Measurements from ENCODE around the gene RORB.

Gene RORB

GRCh38 chr9:74496819-74497747 lies at the start of gene RORB:
RORB (plus strand) TSS chr9:74497335; CDS start chr9:74497977, 642 bp downstream.
- no peaks in the 10 kb centered on the region for H4K20me1 ChIP-seq (ENCODE audit: insufficient read depth, low read length)

DNA sequence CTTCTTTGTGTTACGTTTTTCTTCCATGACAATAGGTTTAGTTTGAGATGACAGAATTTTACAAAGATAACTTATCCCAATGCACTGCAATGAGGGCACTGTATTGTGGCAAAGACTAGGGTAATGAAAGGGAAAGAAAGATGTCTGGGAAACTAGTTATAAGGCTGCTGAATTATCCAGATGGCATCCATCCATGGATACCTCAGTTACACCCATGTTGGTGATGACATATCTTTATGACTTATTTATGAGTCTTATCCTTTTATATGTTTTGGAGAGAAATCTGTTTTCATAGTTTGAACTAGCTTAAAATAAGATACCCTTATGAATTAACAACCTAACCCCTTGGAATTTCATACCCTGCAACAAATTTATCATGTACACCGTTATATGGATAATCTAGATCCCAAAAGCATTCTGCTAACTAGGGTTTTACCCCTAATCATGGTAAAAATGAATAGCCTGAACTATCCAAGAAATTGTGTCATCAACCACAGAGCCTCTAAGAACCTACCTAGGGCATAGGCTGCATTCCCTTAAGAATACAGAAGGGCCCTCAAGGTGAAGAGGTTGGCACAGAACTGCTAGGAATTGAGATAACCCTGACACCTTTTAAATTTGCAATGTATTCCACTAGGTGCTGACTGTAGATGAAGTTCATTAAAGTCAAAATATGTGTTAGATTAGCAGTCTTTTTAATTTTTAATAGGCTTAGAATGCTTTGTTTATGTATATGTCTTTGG lies 49.5 kb upstream of the RORB start:
- Histone ChIP-seq H3F3A (ENCODE audit: insufficient read depth, low read length) (no peaks in the 10 kb centered on the region), H3K9ac (ENCODE audit: low read length) (no peak overlapping the region), H3K4me2 (ENCODE audit: low read depth, low read length) (no peak overlapping the region), H3K27me3 (replicated peaks; ENCODE audit: insufficient read depth, low read length) (no peaks in the 10 kb centered on the region), H3K4me1 (ENCODE audit: low read length) (no peaks in the 10 kb centered on the region), H3K27ac (ENCODE audit: low read length) (no peak overlapping the region), H3K36me3 (replicated peaks; ENCODE audit: insufficient read depth, low read length) (no peaks in the 10 kb centered on the region), H3K79me2 (ENCODE audit: low read length) (no peaks in the 10 kb centered on the region), H2AFZ (ENCODE audit: low read length) (no peak overlapping the region), H4K20me1 (ENCODE audit: insufficient read depth, low read length) (no peaks in the 10 kb centered on the region), H3K9me3 (replicated peaks; ENCODE audit: insufficient read depth, low read length) (no peaks in the 10 kb centered on the region), H3K9me2 (replicated peaks; ENCODE audit: insufficient read depth, low read length) (no peaks in the 10 kb centered on the region), H3K4me3 (ENCODE audit: low read length) (no peak overlapping the region)
- no peak for TF ChIP-seq EZH2phosphoT487 (IDR thresholded peaks at IDR 0.05; ENCODE audit: low read length)
- TF ChIP-seq, protein P1, sequence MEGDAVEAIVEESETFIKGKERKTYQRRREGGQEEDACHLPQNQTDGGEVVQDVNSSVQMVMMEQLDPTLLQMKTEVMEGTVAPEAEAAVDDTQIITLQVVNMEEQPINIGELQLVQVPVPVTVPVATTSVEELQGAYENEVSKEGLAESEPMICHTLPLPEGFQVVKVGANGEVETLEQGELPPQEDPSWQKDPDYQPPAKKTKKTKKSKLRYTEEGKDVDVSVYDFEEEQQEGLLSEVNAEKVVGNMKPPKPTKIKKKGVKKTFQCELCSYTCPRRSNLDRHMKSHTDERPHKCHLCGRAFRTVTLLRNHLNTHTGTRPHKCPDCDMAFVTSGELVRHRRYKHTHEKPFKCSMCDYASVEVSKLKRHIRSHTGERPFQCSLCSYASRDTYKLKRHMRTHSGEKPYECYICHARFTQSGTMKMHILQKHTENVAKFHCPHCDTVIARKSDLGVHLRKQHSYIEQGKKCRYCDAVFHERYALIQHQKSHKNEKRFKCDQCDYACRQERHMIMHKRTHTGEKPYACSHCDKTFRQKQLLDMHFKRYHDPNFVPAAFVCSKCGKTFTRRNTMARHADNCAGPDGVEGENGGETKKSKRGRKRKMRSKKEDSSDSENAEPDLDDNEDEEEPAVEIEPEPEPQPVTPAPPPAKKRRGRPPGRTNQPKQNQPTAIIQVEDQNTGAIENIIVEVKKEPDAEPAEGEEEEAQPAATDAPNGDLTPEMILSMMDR (IDR thresholded peaks at IDR 0.05; ENCODE audit: low read length): no peak
- no peak for TF ChIP-seq EZH2 (optimal IDR thresholded peaks at IDR 0.05; ENCODE audit: low read depth, low read length)
- DNase-seq: no peak

More at GRCh38 chr9:74496819-74497747, at the start of gene RORB:
- Histone ChIP-seq H3F3A (ENCODE audit: insufficient read depth, low read length) (0 out of 2 replicates have a peak, but pooled peaks cover 4% of the 10 kb centered on the region), H3K79me2 (ENCODE audit: low read length) (no peaks in the 10 kb centered on the region), H3K9me2 (replicated peaks; ENCODE audit: insufficient read depth, low read length) (no peaks in the 10 kb centered on the region), H3K9ac (ENCODE audit: low read length) (peak within 1 kb of the TSS; percentile 62), H3K27ac (ENCODE audit: low read length) (peak within 1 kb of the TSS; percentile 48; the same call in 1 of the 2 replicates), H3K27me3 (replicated peaks; ENCODE audit: insufficient read depth, low read length) (peaks cover 6% of the 10 kb centered on the region; the same call in 1 of the 2 replicates), H3K4me2 (ENCODE audit: low read depth, low read length) (peak within 1 kb of the TSS; percentile 99), H3K36me3 (replicated peaks; ENCODE audit: insufficient read depth, low read length) (no peaks in the 10 kb centered on the region), H3K9me3 (replicated peaks; ENCODE audit: insufficient read depth, low read length) (no peaks in the 10 kb centered on the region), H2AFZ (ENCODE audit: low read length) (peak within 1 kb of the TSS; percentile 93), H3K4me3 (ENCODE audit: low read length) (peak within 1 kb of the TSS; percentile 84), H3K4me1 (ENCODE audit: low read length) (0 out of 2 replicates have a peak, but pooled peaks cover 3% of the 10 kb centered on the region)
- peak; percentile 81 for DNase-seq
- TF ChIP-seq EZH2phosphoT487 (IDR thresholded peaks at IDR 0.05; ENCODE audit: low read length) (no peak), EZH2 (optimal IDR thresholded peaks at IDR 0.05; ENCODE audit: low read depth, low read length) (no peak)
- TF ChIP-seq, protein P1 (IDR thresholded peaks at IDR 0.05; ENCODE audit: low read length): no peak

- H3K79me2 ChIP-seq (ENCODE audit: low read length): no peaks in the 10 kb centered on the region
- TF ChIP-seq EZH2phosphoT487 (IDR thresholded peaks at IDR 0.05; ENCODE audit: low read length) (no peak), EZH2 (optimal IDR thresholded peaks at IDR 0.05; ENCODE audit: low read depth, low read length) (no peak)
- TF ChIP-seq, protein P1 (IDR thresholded peaks at IDR 0.05; ENCODE audit: low read length): no peak
- no peaks in the 10 kb centered on the region for H3K9me2 ChIP-seq (replicated peaks; ENCODE audit: insufficient read depth, low read length)
- no peak for DNase-seq
- no peaks in the 10 kb centered on the region for H3K4me1 ChIP-seq (ENCODE audit: low read length)
- H3K27ac ChIP-seq (ENCODE audit: low read length): no peak overlapping the region
- no peaks in the 10 kb centered on the region for H3K36me3 ChIP-seq (replicated peaks; ENCODE audit: insufficient read depth, low read length)
- H3K9me3 ChIP-seq (replicated peaks; ENCODE audit: insufficient read depth, low read length): no peaks in the 10 kb centered on the region
- H3K9ac ChIP-seq (ENCODE audit: low read length): no peak overlapping the region
- H3F3A ChIP-seq (ENCODE audit: insufficient read depth, low read length): no peaks in the 10 kb centered on the region
- no peak overlapping the region for H2AFZ ChIP-seq (ENCODE audit: low read length)
- no peak overlapping the region for H3K4me2 ChIP-seq (ENCODE audit: low read depth, low read length)
- H4K20me1 ChIP-seq (ENCODE audit: insufficient read depth, low read length): no peaks in the 10 kb centered on the region
- no peaks in the 10 kb centered on the region for H3K27me3 ChIP-seq (replicated peaks; ENCODE audit: insufficient read depth, low read length)
- no peak overlapping the region for H3K4me3 ChIP-seq (ENCODE audit: low read length)
Measured at GRCh38 chr9:74449060-74449459, 48.1 kb upstream of the RORB start.

Data from MM.1S (cell line).